Mesenchymal stem cell (in vitro differentiated cells and primary cell): ENCODE measurements around the gene RAB2B.

Source experiments
- DNase-seq: peaks from one replicate; pipeline ENCODE4 v3.0.0-alpha.2; 2013
- H2AFZ ChIP-seq: one replicate; pipeline ENCODE4 v1.6.1; 2013; ENCODE audit warnings: low read depth, mild to moderate bottlenecking, control low read depth, inconsistent platforms, low read length, moderate library complexity
- H2AK5ac ChIP-seq: 2 replicates; pipeline ENCODE4 v1.6.1; 2013; ENCODE audit warnings: low read length, moderate library complexity, mild to moderate bottlenecking, inconsistent platforms; ENCODE audit not compliant: severe bottlenecking
- H2BK120ac ChIP-seq: one replicate; pipeline ENCODE4 v1.6.1; 2013; ENCODE audit warnings: low read depth, mild to moderate bottlenecking, inconsistent platforms, low read length, moderate library complexity
- H2BK12ac ChIP-seq, 2 experiments: one replicate each; pipeline ENCODE4 v1.6.1; 2013; ENCODE audit warnings: inconsistent platforms in 2 of 2, low read length in 2 of 2, mild to moderate bottlenecking in 2 of 2, moderate library complexity in 2 of 2, control low read depth in 1 of 2
- H2BK15ac ChIP-seq: one replicate; pipeline ENCODE4 v1.6.1; 2013; ENCODE audit warnings: mild to moderate bottlenecking, low read depth, inconsistent platforms; ENCODE audit not compliant: poor library complexity, severe bottlenecking
- H2BK5ac ChIP-seq: 2 replicates; pipeline ENCODE4 v1.6.1; 2013; ENCODE audit warnings: low read depth, mild to moderate bottlenecking, low read length, control low read depth, inconsistent platforms; ENCODE audit not compliant: poor library complexity, severe bottlenecking
- H3K14ac ChIP-seq, 2 experiments: one replicate each; pipeline ENCODE4 v1.6.1; 2013; ENCODE audit warnings: inconsistent platforms in 2 of 2, low read length in 2 of 2, control low read depth in 1 of 2, mild to moderate bottlenecking in 1 of 2, moderate library complexity in 1 of 2
- H3K18ac ChIP-seq, 2 experiments: one replicate each; pipeline ENCODE4 v1.6.1; 2013; ENCODE audit warnings: inconsistent platforms in 2 of 2, low read length in 2 of 2, control low read depth in 1 of 2, low read depth in 1 of 2, mild to moderate bottlenecking in 1 of 2
- H3K23ac ChIP-seq, 2 experiments: one replicate each; pipeline ENCODE4 v1.6.1; 2013; ENCODE audit warnings: inconsistent platforms in 2 of 2, low read length in 2 of 2, mild to moderate bottlenecking in 2 of 2, moderate library complexity in 2 of 2, control low read depth in 1 of 2
- H3K27ac ChIP-seq: 2 replicates; pipeline ENCODE4 v1.5.1; 2013; ENCODE audit warnings: mild to moderate bottlenecking, moderate library complexity, low read length, control low read depth, inconsistent platforms; ENCODE audit not compliant: poor library complexity, severe bottlenecking
- H3K27me3 ChIP-seq, 2 experiments: 2 replicates each; pipeline versions ENCODE4 v1.6.1 to v1.7.0; 2013; ENCODE audit warnings: low read length in 2 of 2, mild to moderate bottlenecking in 2 of 2, moderate library complexity in 2 of 2, control low read depth in 1 of 2, inconsistent platforms in 1 of 2; ENCODE audit not compliant: control insufficient read depth in 1 of 2, insufficient read depth in 1 of 2
- H3K36me3 ChIP-seq, 2 experiments: 2 replicates each; pipeline versions ENCODE4 v1.6.1 to v1.7.0; 2013; ENCODE audit warnings: low read length in 2 of 2, control low read depth in 1 of 2, inconsistent platforms in 1 of 2, low read depth in 1 of 2, mild to moderate bottlenecking in 1 of 2; ENCODE audit not compliant: insufficient read depth in 2 of 2, control insufficient read depth in 1 of 2
- H3K4ac ChIP-seq, 2 experiments: one replicate each; pipeline ENCODE4 v1.6.1; 2013; ENCODE audit warnings: inconsistent platforms in 2 of 2, low read length in 2 of 2, mild to moderate bottlenecking in 2 of 2, moderate library complexity in 2 of 2, control low read depth in 1 of 2, low read depth in 1 of 2
- H3K4me1 ChIP-seq: 2 replicates; pipeline ENCODE4 v1.6.1; 2013; ENCODE audit warnings: low read depth, low read length, control low read depth; ENCODE audit not compliant: control insufficient read depth, insufficient read depth
- H3K4me2 ChIP-seq: 2 replicates; pipeline ENCODE4 v1.6.1; 2013; ENCODE audit warnings: low read length, mild to moderate bottlenecking, inconsistent platforms; ENCODE audit not compliant: poor library complexity, severe bottlenecking
- H3K4me3 ChIP-seq, 2 experiments: 2 replicates each; pipeline versions ENCODE4 v1.5.1 to v1.7.0; 2013; ENCODE audit warnings: low read length in 2 of 2, mild to moderate bottlenecking in 2 of 2, control low read depth in 1 of 2, low read depth in 1 of 2; ENCODE audit not compliant: insufficient read depth in 1 of 2
- H3K79me1 ChIP-seq: replicated peaks from 2 replicates; pipeline ENCODE4 v1.6.1; 2013; ENCODE audit warnings: mild to moderate bottlenecking, control low read depth, low read length, inconsistent platforms; ENCODE audit not compliant: poor library complexity, severe bottlenecking
- H3K9ac ChIP-seq: 2 replicates; pipeline ENCODE4 v1.7.0; 2013; ENCODE audit warnings: mild to moderate bottlenecking, low read length, moderate library complexity
- H3K9me3 ChIP-seq: 2 replicates; pipeline ENCODE4 v1.7.0; 2013; ENCODE audit warnings: mild to moderate bottlenecking, low read length; ENCODE audit not compliant: control insufficient read depth
- H4K8ac ChIP-seq: one replicate; pipeline ENCODE4 v1.6.1; 2013; ENCODE audit warnings: inconsistent platforms, mild to moderate bottlenecking, low read length, moderate library complexity
- H4K91ac ChIP-seq: one replicate; pipeline ENCODE4 v1.6.1; 2013; ENCODE audit warnings: mild to moderate bottlenecking, low read length, inconsistent platforms
- WGBS: methylation state at CpG from one replicate; pipeline ENCODE4 v1.1.7; 2013; ENCODE audit warnings: mixed read lengths; 5-methylcytosine and 5-hydroxymethylcytosine counted together

The RAB2B gene

GRCh38 chr14:21498540-21499526, 22.1 kb upstream of the RAB2B start:
- no peak overlapping the region for H2BK12ac ChIP-seq
- no peak overlapping the region for H4K8ac ChIP-seq
- H3K27me3 ChIP-seq: no peaks in the 10 kb centered on the region
- no peak overlapping the region for H2AK5ac ChIP-seq
- no peak overlapping the region for H3K23ac ChIP-seq
- no peak overlapping the region for H2BK120ac ChIP-seq
- H2BK15ac ChIP-seq: no peak overlapping the region
- H3K4me1 ChIP-seq: peaks cover 4% of the 10 kb centered on the region
- H3K4me3 ChIP-seq: no peak overlapping the region
- H3K79me1 ChIP-seq: peaks cover 18% of the 10 kb centered on the region
- no peak overlapping the region for H2BK5ac ChIP-seq
- H3K18ac ChIP-seq: no peak overlapping the region
- H3K4me2 ChIP-seq: no peak overlapping the region
- H3K14ac ChIP-seq: no peak overlapping the region
- peak; percentile 66 for DNase-seq
- no peaks in the 10 kb centered on the region for H3K9me3 ChIP-seq
- WGBS: 93% methylated on average over 4 of the region's 5 CpGs
- peak overlapping the region; percentile 38 for H3K27ac ChIP-seq
- H3K36me3 ChIP-seq: peaks cover 26 to 94% of the 10 kb centered on the region in 2 experiments
- H3K4ac ChIP-seq: no peak overlapping the region
- H2AFZ ChIP-seq: no peak overlapping the region
- H3K9ac ChIP-seq: peak overlapping the region; percentile 56
- no peak overlapping the region for H4K91ac ChIP-seq

GRCh38 chr14:21496453-21496852, 19.7 kb upstream of the RAB2B start:
- H4K8ac ChIP-seq: no peak overlapping the region
- H3K4me3 ChIP-seq: no peak overlapping the region
- DNase-seq: no peak
- H3K14ac ChIP-seq: no peak overlapping the region
- peaks cover 8% of the 10 kb centered on the region for H3K79me1 ChIP-seq
- H3K36me3 ChIP-seq: peaks cover 30 to 89% of the 10 kb centered on the region in 2 experiments
- H3K4me2 ChIP-seq: no peak overlapping the region
- H3K18ac ChIP-seq: no peak overlapping the region
- H3K9ac ChIP-seq: no peak overlapping the region
- no peak overlapping the region for H3K23ac ChIP-seq
- H3K27ac ChIP-seq: no peak overlapping the region
- H3K9me3 ChIP-seq: no peaks in the 10 kb centered on the region
- H3K4ac ChIP-seq: no peak overlapping the region
- peaks cover 4% of the 10 kb centered on the region for H3K4me1 ChIP-seq
- no peaks in the 10 kb centered on the region for H3K27me3 ChIP-seq
- H2AK5ac ChIP-seq: no peak overlapping the region
- no peak overlapping the region for H2BK5ac ChIP-seq
- H2BK15ac ChIP-seq: no peak overlapping the region
- H2BK120ac ChIP-seq: no peak overlapping the region
- no peak overlapping the region for H2AFZ ChIP-seq
- H2BK12ac ChIP-seq: no peak overlapping the region
- H4K91ac ChIP-seq: no peak overlapping the region
- 100% methylated on average over 2 of the region's 2 CpGs for WGBS

GRCh38 chr14:21494902-21495762, 18.4 kb upstream of the RAB2B start:
- no peak overlapping the region for H2BK12ac ChIP-seq
- H2AFZ ChIP-seq: no peak overlapping the region
- H3K23ac ChIP-seq: no peak overlapping the region
- H3K14ac ChIP-seq: no peak overlapping the region
- no peak overlapping the region for H3K4ac ChIP-seq
- H3K4me3 ChIP-seq: no peak overlapping the region
- H2BK120ac ChIP-seq: no peak overlapping the region
- H3K4me2 ChIP-seq: no peak overlapping the region
- H3K9me3 ChIP-seq: no peaks in the 10 kb centered on the region
- 59% methylated on average over 2 of the region's 2 CpGs for WGBS
- H3K18ac ChIP-seq: no peak overlapping the region
- H3K4me1 ChIP-seq: peaks cover 4% of the 10 kb centered on the region
- H3K27me3 ChIP-seq: no peaks in the 10 kb centered on the region
- H3K27ac ChIP-seq: peak overlapping the region; percentile 71
- peaks cover 35 to 89% of the 10 kb centered on the region in 2 experiments for H3K36me3 ChIP-seq
- H3K79me1 ChIP-seq: peaks cover 7% of the 10 kb centered on the region
- DNase-seq: peak; percentile 41
- peak overlapping the region; percentile 32 for H3K9ac ChIP-seq
- no peak overlapping the region for H4K91ac ChIP-seq
- no peak overlapping the region for H2BK5ac ChIP-seq
- peak overlapping the region; percentile 81 for H2AK5ac ChIP-seq
- H4K8ac ChIP-seq: no peak overlapping the region
- no peak overlapping the region for H2BK15ac ChIP-seq

- peak; percentile 66 for DNase-seq
- no peak overlapping the region for H3K4ac ChIP-seq
- no peak overlapping the region for H4K8ac ChIP-seq
- H3K79me1 ChIP-seq: peaks cover 16% of the 10 kb centered on the region
- no peak overlapping the region for H3K4me3 ChIP-seq
- H3K9me3 ChIP-seq: no peaks in the 10 kb centered on the region
- no peak overlapping the region for H3K14ac ChIP-seq
- H4K91ac ChIP-seq: no peak overlapping the region
- H2BK5ac ChIP-seq: no peak overlapping the region
- H3K27me3 ChIP-seq: no peaks in the 10 kb centered on the region
- no peak overlapping the region for H3K4me2 ChIP-seq
- no peak overlapping the region for H2BK12ac ChIP-seq
- H3K27ac ChIP-seq: peak overlapping the region; percentile 17
- H2AK5ac ChIP-seq: no peak overlapping the region
- no peak overlapping the region for H2AFZ ChIP-seq
- no peak overlapping the region for H3K23ac ChIP-seq
- WGBS: no CpG with 5 or more reads among the region's 1 CpG
- H3K36me3 ChIP-seq: peaks cover 29 to 66% of the 10 kb centered on the region in 2 experiments
- no peak overlapping the region for H2BK15ac ChIP-seq
- H3K18ac ChIP-seq: no peak overlapping the region
- H2BK120ac ChIP-seq: no peak overlapping the region
- H3K4me1 ChIP-seq: peaks cover 3% of the 10 kb centered on the region
- H3K9ac ChIP-seq: peak overlapping the region; percentile 27
Observed at GRCh38 chr14:21486640-21487087, 9.9 kb upstream of the RAB2B start.
